Measurements from ENCODE around the gene TRMT6.

Gene TRMT6

DNA sequence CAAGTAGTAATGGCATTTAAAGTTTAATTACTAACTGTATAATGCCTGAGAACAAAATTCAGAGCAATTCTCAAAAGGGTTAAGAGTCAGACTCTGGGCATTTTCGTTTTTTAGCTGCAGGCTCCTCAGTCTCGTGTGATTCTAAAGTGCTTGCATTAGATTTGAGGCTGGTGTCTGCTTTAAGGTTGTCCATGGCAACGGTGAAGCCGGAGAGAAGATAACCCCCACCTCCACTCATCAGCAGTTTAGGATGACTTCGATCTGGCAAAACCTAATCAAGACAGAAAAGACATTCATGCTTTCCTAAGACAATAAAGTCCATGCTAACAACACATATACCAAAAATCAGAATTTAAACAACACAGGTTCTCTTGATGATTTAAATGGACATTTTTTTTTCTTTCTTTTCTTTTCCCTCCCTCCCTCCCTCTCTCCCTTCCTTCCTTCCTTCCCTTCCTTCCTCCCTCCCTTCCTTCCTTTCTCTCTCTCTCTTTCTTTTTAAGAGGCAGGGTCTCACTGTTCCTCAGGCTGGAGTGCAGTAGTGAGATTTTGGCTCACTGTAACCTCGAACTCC is 11.8 kb downstream of the TRMT6 start:
- TF ChIP-seq, protein P1, sequence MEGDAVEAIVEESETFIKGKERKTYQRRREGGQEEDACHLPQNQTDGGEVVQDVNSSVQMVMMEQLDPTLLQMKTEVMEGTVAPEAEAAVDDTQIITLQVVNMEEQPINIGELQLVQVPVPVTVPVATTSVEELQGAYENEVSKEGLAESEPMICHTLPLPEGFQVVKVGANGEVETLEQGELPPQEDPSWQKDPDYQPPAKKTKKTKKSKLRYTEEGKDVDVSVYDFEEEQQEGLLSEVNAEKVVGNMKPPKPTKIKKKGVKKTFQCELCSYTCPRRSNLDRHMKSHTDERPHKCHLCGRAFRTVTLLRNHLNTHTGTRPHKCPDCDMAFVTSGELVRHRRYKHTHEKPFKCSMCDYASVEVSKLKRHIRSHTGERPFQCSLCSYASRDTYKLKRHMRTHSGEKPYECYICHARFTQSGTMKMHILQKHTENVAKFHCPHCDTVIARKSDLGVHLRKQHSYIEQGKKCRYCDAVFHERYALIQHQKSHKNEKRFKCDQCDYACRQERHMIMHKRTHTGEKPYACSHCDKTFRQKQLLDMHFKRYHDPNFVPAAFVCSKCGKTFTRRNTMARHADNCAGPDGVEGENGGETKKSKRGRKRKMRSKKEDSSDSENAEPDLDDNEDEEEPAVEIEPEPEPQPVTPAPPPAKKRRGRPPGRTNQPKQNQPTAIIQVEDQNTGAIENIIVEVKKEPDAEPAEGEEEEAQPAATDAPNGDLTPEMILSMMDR (conservative IDR thresholded peaks at IDR 0.05; ENCODE audit: low read depth, low read length), result no peak
- Histone ChIP-seq H3K4me1 (ENCODE audit: low read depth, poor library complexity, severe bottlenecking) (no peaks in the 10 kb centered on the region), H3K36me3 (ENCODE audit: insufficient read depth) (peaks cover 10% of the 10 kb centered on the region; the same call in 1 of the 2 replicates)

DNA sequence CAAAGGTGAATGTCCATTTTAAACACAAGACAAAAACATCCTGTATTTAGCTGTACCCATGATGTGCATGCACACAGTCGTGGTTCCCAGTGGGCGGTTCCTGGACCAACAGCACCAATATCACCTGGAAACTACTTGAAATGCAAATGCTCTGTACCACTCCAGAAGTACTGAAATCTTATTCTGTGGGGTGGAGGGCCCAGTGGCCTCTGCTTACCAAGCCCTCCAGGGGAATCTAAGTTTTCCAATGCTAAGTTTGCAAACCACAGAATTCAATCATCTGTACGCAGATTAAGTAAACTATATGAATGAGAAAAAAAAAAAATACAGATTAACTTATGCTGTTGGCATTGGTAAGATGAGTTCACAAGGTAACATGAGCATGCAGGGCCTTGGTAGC is 14.1 kb downstream of the TRMT6 start:
- H3K4me2 ChIP-seq, result no peak overlapping the region
- no peaks in the 10 kb centered on the region for H3K4me1 ChIP-seq (ENCODE audit: low read depth, poor library complexity, severe bottlenecking)
- no peaks in the 10 kb centered on the region for H3K27me3 ChIP-seq (ENCODE audit: insufficient read depth, low read depth)
- H3K36me3 ChIP-seq (ENCODE audit: insufficient read depth), result no peaks in the 10 kb centered on the region
- no peak overlapping the region for H3K27ac ChIP-seq
- TF ChIP-seq, protein P1 (conservative IDR thresholded peaks at IDR 0.05; ENCODE audit: low read depth, low read length), result no peak
- no peak overlapping the region for H2AFZ ChIP-seq (ENCODE audit: low read depth)
- no peak overlapping the region for H3K9ac ChIP-seq
- no peak overlapping the region for H3K4me3 ChIP-seq (IDR thresholded peaks at IDR 0.05; ENCODE audit: insufficient read depth, low read depth, low read length)
- H3K79me2 ChIP-seq (ENCODE audit: insufficient read depth, low read depth), result no peaks in the 10 kb centered on the region
- no peaks in the 10 kb centered on the region for H4K20me1 ChIP-seq (ENCODE audit: insufficient read depth)

More for the DNA sequence above, 11.8 kb downstream of the TRMT6 start:
- no peak overlapping the region for H2AFZ ChIP-seq (ENCODE audit: low read depth)
- H3K9ac ChIP-seq, result no peak overlapping the region
- no peaks in the 10 kb centered on the region for H3K79me2 ChIP-seq (ENCODE audit: insufficient read depth, low read depth)
- H3K27me3 ChIP-seq (ENCODE audit: insufficient read depth, low read depth), result no peaks in the 10 kb centered on the region
- no peak overlapping the region for H3K27ac ChIP-seq
- no peak overlapping the region for H3K4me2 ChIP-seq
- no peaks in the 10 kb centered on the region for H4K20me1 ChIP-seq (ENCODE audit: insufficient read depth)
- no peak overlapping the region for H3K4me3 ChIP-seq (IDR thresholded peaks at IDR 0.05; ENCODE audit: insufficient read depth, low read depth, low read length)

DNA sequence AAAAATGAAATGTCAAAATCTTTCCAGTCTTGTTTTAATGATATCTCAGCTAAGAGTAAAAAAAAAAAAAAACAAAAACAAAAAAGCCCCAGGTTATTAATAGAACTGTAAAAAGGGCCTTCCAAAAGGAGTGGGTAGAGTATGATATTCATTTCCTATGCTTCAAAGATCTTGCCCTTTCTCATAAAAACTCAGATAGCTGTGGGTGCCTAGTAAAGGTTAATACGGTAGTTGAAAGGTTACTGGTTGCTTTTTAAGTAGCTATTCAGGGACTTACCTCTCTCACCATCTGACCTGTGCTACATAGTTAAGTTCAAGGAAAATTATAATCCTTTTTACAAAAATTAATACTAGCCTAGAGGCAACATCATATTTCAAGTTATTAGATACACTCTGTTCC is 14.9 kb downstream of the TRMT6 start:
- Histone ChIP-seq H3K4me1 (ENCODE audit: low read depth, poor library complexity, severe bottlenecking) (no peaks in the 10 kb centered on the region), H3K27ac (no peak overlapping the region), H4K20me1 (ENCODE audit: insufficient read depth) (no peaks in the 10 kb centered on the region), H3K9ac (no peak overlapping the region), H3K79me2 (ENCODE audit: insufficient read depth, low read depth) (no peaks in the 10 kb centered on the region), H3K27me3 (ENCODE audit: insufficient read depth, low read depth) (no peaks in the 10 kb centered on the region), H3K4me3 (IDR thresholded peaks at IDR 0.05; ENCODE audit: insufficient read depth, low read depth, low read length) (no peak overlapping the region), H3K4me2 (no peak overlapping the region), H2AFZ (ENCODE audit: low read depth) (no peak overlapping the region), H3K36me3 (ENCODE audit: insufficient read depth) (no peaks in the 10 kb centered on the region)
- TF ChIP-seq, protein P1 (conservative IDR thresholded peaks at IDR 0.05; ENCODE audit: low read depth, low read length), result no peak

DNA sequence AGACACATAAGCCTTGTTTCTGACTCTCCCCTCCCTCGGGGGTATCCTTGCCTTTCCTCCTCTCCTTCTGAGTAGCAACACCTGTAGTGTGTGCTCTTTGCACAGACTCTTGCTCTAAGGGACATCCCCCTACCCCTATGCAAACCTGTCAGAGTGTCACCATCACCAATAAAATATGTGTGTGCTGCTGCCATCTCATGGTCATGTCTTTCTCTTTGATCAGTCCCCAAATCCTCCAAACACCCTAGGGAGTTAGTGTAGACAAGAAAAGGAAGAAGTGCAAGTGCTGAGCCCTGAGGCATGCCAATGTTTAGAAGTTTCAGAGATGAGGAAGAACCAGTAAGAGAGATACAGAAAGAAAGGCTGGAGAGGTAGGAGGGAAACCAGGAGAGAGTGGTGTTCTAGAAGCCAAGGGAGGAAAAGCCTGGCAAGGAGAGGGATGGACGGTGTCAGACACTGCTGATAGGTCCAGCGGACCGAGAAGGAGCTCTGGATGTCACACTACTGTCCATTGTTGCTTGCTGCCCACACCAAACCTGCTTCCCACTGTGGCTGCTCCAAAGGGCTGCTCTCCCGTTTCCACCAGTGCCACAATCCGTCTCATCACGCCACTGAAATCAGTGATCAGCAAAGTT is 16.4 kb downstream of the TRMT6 start:
- H3K27me3 ChIP-seq (ENCODE audit: insufficient read depth, low read depth), result no peaks in the 10 kb centered on the region
- no peak overlapping the region for H3K9ac ChIP-seq
- no peaks in the 10 kb centered on the region for H4K20me1 ChIP-seq (ENCODE audit: insufficient read depth)
- H2AFZ ChIP-seq (ENCODE audit: low read depth), result no peak overlapping the region
- no peak overlapping the region for H3K27ac ChIP-seq
- TF ChIP-seq, protein P1 (conservative IDR thresholded peaks at IDR 0.05; ENCODE audit: low read depth, low read length), result 0 out of 2 replicates have a peak, but pooled peaks have one; percentile 28
- H3K79me2 ChIP-seq (ENCODE audit: insufficient read depth, low read depth), result no peaks in the 10 kb centered on the region
- no peaks in the 10 kb centered on the region for H3K36me3 ChIP-seq (ENCODE audit: insufficient read depth)
- H3K4me1 ChIP-seq (ENCODE audit: low read depth, poor library complexity, severe bottlenecking), result no peaks in the 10 kb centered on the region
- H3K4me2 ChIP-seq, result no peak overlapping the region
- no peak overlapping the region for H3K4me3 ChIP-seq (IDR thresholded peaks at IDR 0.05; ENCODE audit: insufficient read depth, low read depth, low read length)

Data from KMS-11 (cell line).